Stomach (tissue), 9 donors: ENCODE measurements around the gene FBXL17. TPM values are rescaled to one million over a fixed set of nuclear protein-coding genes. Genes with fewer than 3 reads are reported as not detected.

Experiments used
- DNase-seq, 2 donors: peaks; one replicate each; pipeline versions ENCODE4 v3.0.0 to v3.0.0-alpha.2; 2013 to 2019
- H3K27ac ChIP-seq, 5 donors: fragments of 200-600 bp in 4 of 5; sonication (generic) in 4 of 5; one replicate each; pipeline ENCODE4 v1.5.1; 2013 to 2019; ENCODE audit warnings: mild to moderate bottlenecking in 1 of 5, moderate library complexity in 1 of 5
- H3K27me3 ChIP-seq, 3 donors: fragments of 200-600 bp; sonication (generic); one replicate each; pipeline ENCODE4 v1.5.1; 2017 to 2019; ENCODE audit warnings: mixed run types in 1 of 3
- H3K36me3 ChIP-seq, 4 donors: fragments of 200-600 bp; sonication (generic); 1 replicate in 3 of 4; 2 replicates in 1 of 4; pipeline ENCODE4 v1.5.1; 2016 to 2019
- H3K4me1 ChIP-seq, 4 donors: fragments of 200-600 bp; sonication (generic); one replicate each; pipeline ENCODE4 v1.5.1; 2016 to 2019
- H3K4me3 ChIP-seq, 4 donors: fragments of 200-600 bp; sonication (generic) in 3 of 4; one replicate each; pipeline ENCODE4 v1.5.1; 2016 to 2019; ENCODE audit warnings: mild to moderate bottlenecking in 1 of 4
- H3K9me3 ChIP-seq, 4 donors: fragments of 200-600 bp; sonication (generic); one replicate each; pipeline ENCODE4 v1.5.1; 2016 to 2019
- CTCF ChIP-seq, 7 experiments: fragments of 450-650 bp in 4 of 7; fragments of 200-600 bp in 3 of 7; sonication (generic) in 3 of 7; IDR thresholded peaks; one replicate each; pipeline ENCODE4 v1.5.1; 2016 to 2019; ENCODE audit warnings: antibody characterized with exemption in 7 of 7, control low read depth in 2 of 7, mild to moderate bottlenecking in 1 of 7
- EP300 ChIP-seq: sonication (generic); formaldehyde crosslinking; IDR thresholded peaks from one replicate; pipeline ENCODE4 v1.6.1; 2017; ENCODE audit warnings: antibody characterized with exemption
- POLR2A ChIP-seq, 4 donors: fragments of 450-650 bp; IDR thresholded peaks; one replicate each; pipeline ENCODE4 v1.6.1; 2016; ENCODE audit warnings: antibody characterized with exemption in 4 of 4, control low read depth in 2 of 4, mild to moderate bottlenecking in 1 of 4, moderate library complexity in 1 of 4
- POLR2AphosphoS5 ChIP-seq, 3 donors: sonication (generic); formaldehyde crosslinking; IDR thresholded peaks; one replicate each; pipeline ENCODE4 v1.6.1; 2016; ENCODE audit warnings: antibody characterized with exemption in 3 of 3
- WGBS, 5 donors: extraction: QIAGEN DNeasy Blood & Tissue Kit in 3 of 5; methylation state at CpG; one replicate each; pipeline versions ENCODE4 v1.1.5 to v1.1.7; 2013 to 2018; 5-methylcytosine and 5-hydroxymethylcytosine counted together
- intact Hi-C: fragments of 100-400 bp; cut with DNase I; formaldehyde crosslinking; loops from one replicate; pipeline ENCODE4 v1.15.1; 2023; ENCODE audit warnings: low total_unique reads
- polyA plus RNA-seq, 3 donors: library from polyadenylated mRNA; stranded (reverse); fragments of 200-250 nt; gene quantifications; one replicate each; pipeline ENCODE4 v1.2.3, GENCODE V29; 2013
- total RNA-seq, 5 donors: library from RNA; depleted of rRNA; stranded (reverse); fragments of >200 nt; gene quantifications; one replicate each; pipeline versions ENCODE4 v1.1.0 to v1.2.3, GENCODE V29; 2014 to 2016
- donor health status: healthy with polysubstance abuse.
- donor health status: Bipolar disorder and iron deficiency.
- donor health status: healthy.

FBXL17 gene
- total and polyA plus RNA-seq, 8 donors = 3.8 to 28.0 (median 14.4) TPM

- H3K27me3 ChIP-seq = no peaks in the 10 kb centered on the region
- no peak for DNase-seq
- intact Hi-C loops = no loop called here
- H3K4me3 ChIP-seq = no peak overlapping the region
- no peaks in the 10 kb centered on the region for H3K9me3 ChIP-seq
- no peak overlapping the region for H3K27ac ChIP-seq
- TF ChIP-seq POLR2A (IDR thresholded peaks at IDR 0.05) (no peak), EP300 (no peak), CTCF (IDR thresholded peaks at IDR 0.05) (no peak), POLR2AphosphoS5 (IDR thresholded peaks at IDR 0.05) (no peak)
- no peaks in the 10 kb centered on the region for H3K4me1 ChIP-seq
- whole genome bisulfite sequencing, 5 donors = 91 to 100% (median 97%) methylated on average over 1 of the region's 1 CpG
- H3K36me3 ChIP-seq = no peaks in the 10 kb centered on the region
These were observed 252.8 kb downstream of the FBXL17 start for GRCh38 chr5:108129129-108129528.

- DNase-seq = no peak
- H3K4me3 ChIP-seq = no peak overlapping the region
- H3K36me3 ChIP-seq = peaks cover 0 to under 1% (median 0%) of the 10 kb centered on the region in 4 donors
- intact Hi-C loops = no loop called here
- H3K27ac ChIP-seq = no peak overlapping the region
- WGBS, 5 donors = 73 to 76% (median 76%) methylated on average over 3 of the region's 3 CpGs
- H3K9me3 ChIP-seq = no peaks in the 10 kb centered on the region
- TF ChIP-seq EP300 (no peak), POLR2AphosphoS5 (IDR thresholded peaks at IDR 0.05) (no peak), POLR2A (IDR thresholded peaks at IDR 0.05) (no peak), CTCF (IDR thresholded peaks at IDR 0.05) (no peak)
- H3K4me1 ChIP-seq = no peaks in the 10 kb centered on the region
- no peaks in the 10 kb centered on the region for H3K27me3 ChIP-seq
These were observed 256.0 kb downstream of the FBXL17 start for GRCh38 chr5:108125771-108126511.

- intact Hi-C loops = no loop called here
- no peak for DNase-seq
- TF ChIP-seq POLR2AphosphoS5 (IDR thresholded peaks at IDR 0.05) = no peak
- no peak overlapping the region for H3K27ac ChIP-seq
- peaks cover 0 to 8% (median 0%) of the 10 kb centered on the region in 4 donors for H3K36me3 ChIP-seq
- no peaks in the 10 kb centered on the region for H3K9me3 ChIP-seq
- no peak overlapping the region for H3K4me3 ChIP-seq
- 88 to 94% (median 93%) methylated on average over 4 of the region's 4 CpGs for WGBS, 5 donors
- no peaks in the 10 kb centered on the region for H3K27me3 ChIP-seq
- H3K4me1 ChIP-seq = no peaks in the 10 kb centered on the region
These were observed 257.3 kb downstream of the FBXL17 start for GRCh38 chr5:108124596-108124995.

GRCh38 chr5:108122702-108123101 is 259.2 kb downstream of the FBXL17 start:
- 82 to 90% (median 87%) methylated on average over 4 of the region's 4 CpGs for WGBS, 5 donors
- H3K9me3 ChIP-seq = no peaks in the 10 kb centered on the region
- no peak overlapping the region for H3K27ac ChIP-seq

More at GRCh38 chr5:108122702-108123101, 259.2 kb downstream of the FBXL17 start:
- DNase-seq = no peak
- no peak overlapping the region for H3K4me3 ChIP-seq
- H3K36me3 ChIP-seq = peaks cover 0 to 8% (median 0%) of the 10 kb centered on the region in 4 donors
- no peaks in the 10 kb centered on the region for H3K27me3 ChIP-seq
- no peaks in the 10 kb centered on the region for H3K4me1 ChIP-seq
- TF ChIP-seq POLR2A (IDR thresholded peaks at IDR 0.05) (no peak), POLR2AphosphoS5 (IDR thresholded peaks at IDR 0.05) (no peak), CTCF (IDR thresholded peaks at IDR 0.05) (no peak), EP300 (no peak)
- intact Hi-C loops = no loop called here
